ENCODE measurements around the gene HSDL2. TPM values are rescaled to one million over a fixed set of nuclear protein-coding genes. Genes with fewer than 3 reads are reported as not detected.

Gene HSDL2
- total and polyA plus RNA-seq, 10 of the 15 experiments (the other 5 are each of a cell fraction or from before 2014, with no cell fraction given): 20.9 to 46.1 (median 27.0) TPM

- Histone ChIP-seq H3K36me3 (ENCODE audit: control insufficient read depth in 2 of 2, insufficient read depth in 2 of 2, low read length in 1 of 2) (no peaks in the 10 kb centered on the region), H4K20me1 (ENCODE audit: control insufficient read depth, insufficient read depth) (no peaks in the 10 kb centered on the region), H3K9me3 (replicated peaks; ENCODE audit: control insufficient read depth, insufficient read depth, low read length) (no peaks in the 10 kb centered on the region), H3K79me2 (ENCODE audit: control insufficient read depth, insufficient read depth, low read length) (peaks cover 1% of the 10 kb centered on the region; the same call in 1 of the 2 replicates), H3K4me2 (ENCODE audit: control insufficient read depth, insufficient read depth) (no peak overlapping the region), H2AFZ (ENCODE audit: control insufficient read depth, low read depth, low read length) (no peak overlapping the region), H3K27ac (ENCODE audit: control insufficient read depth, insufficient read depth) (no peak overlapping the region), H3K4me3 (no peak overlapping the region), H3K4me1 (ENCODE audit: control insufficient read depth, insufficient read depth, low read length) (no peaks in the 10 kb centered on the region), H3K9ac (ENCODE audit: control insufficient read depth, insufficient read depth, low read length) (no peak overlapping the region), H3K27me3 (replicated peaks in 1 of 2; ENCODE audit: control insufficient read depth in 2 of 2, insufficient read depth in 2 of 2, low read length in 1 of 2) (no peaks in the 10 kb centered on the region)
- SMC1A ChIA-PET (ENCODE audit: uncharacterized antibody, unreplicated experiment): interaction anchor here (0.7 kb wide), 1 partner anchor 61 kb away, joined by 3 read pairs; no protein-coding TSS in a partner anchor
- BruUV-seq (replicated peaks): no TSS peak
- TF ChIP-seq HCFC1 (IDR thresholded peaks at IDR 0.05; ENCODE audit: low read length) (no peak), ZNF217 (IDR thresholded peaks at IDR 0.05) (no peak), MTA2 (IDR thresholded peaks at IDR 0.05; ENCODE audit: low read depth) (no peak), EZH2 (IDR thresholded peaks at IDR 0.05; ENCODE audit: borderline replicate concordance, control insufficient read depth, low read depth, low read length) (no peak), ZBTB33 (IDR thresholded peaks at IDR 0.05) (no peak), ZNF384 (IDR thresholded peaks at IDR 0.05; ENCODE audit: borderline replicate concordance, low read depth, low read length) (no peak)
- RAD21 ChIA-PET (ENCODE audit: unreplicated experiment): no interaction called here
- WGBS (ENCODE audit: insufficient coverage, insufficient replicate concordance, low lambda C conversion rate, missing lambda C conversion rate): 94% methylated on average over 2 of the region's 2 CpGs
- CTCF ChIA-PET: interaction anchor here (0.6 to 1.2 kb wide), 2 partner anchors 11 to 120 kb away, joined by 3 to 4 read pairs; no protein-coding TSS in a partner anchor
- FAIRE-seq: no peak
- in situ Hi-C loops (cut with MboI) (no loop called here), intact Hi-C loops (cut with micrococcal nuclease; ENCODE audit: unreplicated experiment) (no loop called here)
- ATAC-seq: no peak
- no peak for DNase-seq (ENCODE audit: low read depth, low spot score)
- POLR2A ChIA-PET: no interaction called here
Measured at GRCh38 chr9:112500842-112501241, 120.9 kb downstream of the HSDL2 start.
